ENCODE data around the gene TJP3.
A peak's percentile ranks its signal among the peaks of the same experiment; 100 is the strongest.

Gene TJP3

DNA sequence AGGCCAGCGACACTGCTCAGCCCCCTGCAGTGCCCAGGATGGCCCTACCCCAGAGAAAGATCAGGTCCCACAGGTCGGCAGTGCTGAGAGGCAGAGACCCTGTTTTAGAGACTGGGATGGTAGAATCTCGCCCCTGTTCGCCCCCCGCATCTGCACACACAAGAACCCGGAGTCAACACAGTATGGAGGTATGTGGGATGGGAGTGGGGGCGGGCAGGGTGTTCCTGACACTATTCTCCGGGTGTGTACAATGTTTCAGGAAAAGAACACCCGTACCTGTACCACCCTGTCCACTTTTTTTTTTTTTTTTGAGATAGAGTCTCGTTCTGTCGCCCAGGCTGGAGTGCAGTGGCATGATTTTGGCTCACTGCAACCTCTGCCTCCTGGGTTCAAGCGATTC, 27.2 kb upstream of the TJP3 start:
- Mint-ChIP-seq H3K4me3 (no peak overlapping the region), H3K36me3 (no peaks in the 10 kb centered on the region), H3K27me3 (no peaks in the 10 kb centered on the region), H3K4me1 (ENCODE audit: low read depth) (peaks cover 11% of the 10 kb centered on the region), H3K27ac (no peak overlapping the region), H3K9me3 (ENCODE audit: low read depth) (no peaks in the 10 kb centered on the region)

DNA sequence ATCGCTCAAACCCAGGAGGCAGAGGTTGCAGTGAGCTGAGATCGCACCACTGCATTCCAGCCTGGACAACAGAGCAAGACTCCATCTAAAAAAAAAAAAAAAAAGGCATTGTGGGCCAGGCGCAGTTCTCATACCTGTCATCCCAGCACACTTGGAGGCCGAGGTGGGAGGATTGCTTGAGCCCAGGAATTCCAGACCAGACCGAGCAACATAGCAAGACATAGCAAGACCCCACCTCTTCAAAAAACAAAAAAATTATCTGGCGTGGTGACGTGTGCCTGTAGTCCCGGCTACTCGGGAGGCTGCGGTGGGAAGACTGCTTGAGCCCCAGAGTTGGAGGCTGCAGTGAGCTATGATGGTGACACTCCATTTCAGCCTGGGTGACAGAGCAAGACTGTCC, 25.9 kb upstream of the TJP3 start:
- H3K4me1 Mint-ChIP-seq (ENCODE audit: low read depth): peaks cover 12% of the 10 kb centered on the region
- no peaks in the 10 kb centered on the region for H3K36me3 Mint-ChIP-seq
- H3K4me3 Mint-ChIP-seq: no peak overlapping the region
- H3K27me3 Mint-ChIP-seq: no peaks in the 10 kb centered on the region
- H3K9me3 Mint-ChIP-seq (ENCODE audit: low read depth): no peaks in the 10 kb centered on the region
- H3K27ac Mint-ChIP-seq: no peak overlapping the region

DNA sequence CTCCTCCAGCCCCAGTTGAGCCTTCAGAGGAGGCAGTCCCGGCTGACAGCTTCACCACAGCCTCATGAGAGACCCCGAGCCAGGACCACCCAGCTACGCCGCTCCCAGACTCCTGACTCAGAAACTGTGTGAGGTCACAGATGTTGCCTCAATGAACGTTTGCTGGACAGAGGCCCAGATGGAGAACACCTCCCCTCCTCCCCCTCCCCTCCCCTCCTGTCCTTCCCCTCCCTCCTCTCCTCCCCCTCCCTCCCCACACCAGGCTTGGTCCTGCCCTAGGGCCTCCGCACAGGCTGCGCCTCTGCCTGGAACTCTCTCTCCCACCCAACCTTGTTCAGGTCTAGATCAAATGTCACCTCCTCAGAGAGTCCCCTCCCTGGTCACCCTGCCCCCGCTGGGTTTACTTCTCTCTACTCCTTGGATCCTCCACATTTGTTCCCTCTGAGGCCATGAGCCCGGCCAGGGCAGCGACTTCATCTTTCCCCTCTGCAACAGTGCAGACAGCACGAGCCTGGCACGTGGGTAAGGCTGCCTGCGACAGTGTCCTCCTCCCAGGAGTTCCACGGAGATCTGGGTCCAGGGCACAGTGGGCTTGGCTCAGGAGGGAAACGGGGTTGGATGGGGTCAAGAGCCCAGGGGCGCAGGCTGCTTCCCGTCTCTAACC, 25.3 kb upstream of the TJP3 start:
- no peaks in the 10 kb centered on the region for H3K9me3 Mint-ChIP-seq (ENCODE audit: low read depth)
- H3K27me3 Mint-ChIP-seq: no peaks in the 10 kb centered on the region
- peaks cover 14% of the 10 kb centered on the region for H3K4me1 Mint-ChIP-seq (ENCODE audit: low read depth)
- H3K27ac Mint-ChIP-seq: no peak overlapping the region
- no peaks in the 10 kb centered on the region for H3K36me3 Mint-ChIP-seq
- H3K4me3 Mint-ChIP-seq: no peak overlapping the region

DNA sequence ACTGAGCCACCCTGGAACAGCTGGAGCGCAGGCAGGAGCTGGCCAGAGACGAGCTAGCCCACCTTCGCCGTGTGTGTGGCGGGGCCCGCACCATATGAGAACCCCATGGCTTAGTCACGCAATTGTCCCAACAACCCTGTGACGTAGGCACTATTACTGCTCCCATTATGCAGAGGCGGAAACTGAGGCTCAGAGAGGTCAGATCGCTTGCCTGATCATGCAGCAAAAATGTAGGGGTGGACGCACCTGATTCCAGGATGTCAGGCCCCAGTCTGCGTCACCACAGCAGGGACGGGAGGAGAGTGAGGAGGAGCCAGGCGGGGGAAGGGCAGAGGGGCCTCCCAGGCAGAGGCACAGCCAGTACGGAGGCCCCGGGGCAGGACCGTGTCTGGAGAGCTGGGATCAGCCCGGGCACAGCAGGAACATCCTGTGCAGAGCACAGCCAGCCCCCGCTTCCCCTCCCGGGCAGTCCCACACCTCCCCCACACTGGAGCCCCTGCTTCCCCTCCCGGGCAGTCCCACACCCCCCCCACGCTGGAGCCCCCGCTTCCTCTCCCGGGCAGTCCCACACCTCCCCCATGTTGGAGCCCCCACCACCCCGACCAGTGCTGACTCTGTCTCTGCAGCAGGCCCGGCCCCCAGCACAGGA, 24.7 kb upstream of the TJP3 start:
- Mint-ChIP-seq H3K27ac (no peak overlapping the region), H3K36me3 (no peaks in the 10 kb centered on the region), H3K4me1 (ENCODE audit: low read depth) (peaks cover 16% of the 10 kb centered on the region), H3K4me3 (no peak overlapping the region), H3K27me3 (no peaks in the 10 kb centered on the region), H3K9me3 (ENCODE audit: low read depth) (no peaks in the 10 kb centered on the region)

DNA sequence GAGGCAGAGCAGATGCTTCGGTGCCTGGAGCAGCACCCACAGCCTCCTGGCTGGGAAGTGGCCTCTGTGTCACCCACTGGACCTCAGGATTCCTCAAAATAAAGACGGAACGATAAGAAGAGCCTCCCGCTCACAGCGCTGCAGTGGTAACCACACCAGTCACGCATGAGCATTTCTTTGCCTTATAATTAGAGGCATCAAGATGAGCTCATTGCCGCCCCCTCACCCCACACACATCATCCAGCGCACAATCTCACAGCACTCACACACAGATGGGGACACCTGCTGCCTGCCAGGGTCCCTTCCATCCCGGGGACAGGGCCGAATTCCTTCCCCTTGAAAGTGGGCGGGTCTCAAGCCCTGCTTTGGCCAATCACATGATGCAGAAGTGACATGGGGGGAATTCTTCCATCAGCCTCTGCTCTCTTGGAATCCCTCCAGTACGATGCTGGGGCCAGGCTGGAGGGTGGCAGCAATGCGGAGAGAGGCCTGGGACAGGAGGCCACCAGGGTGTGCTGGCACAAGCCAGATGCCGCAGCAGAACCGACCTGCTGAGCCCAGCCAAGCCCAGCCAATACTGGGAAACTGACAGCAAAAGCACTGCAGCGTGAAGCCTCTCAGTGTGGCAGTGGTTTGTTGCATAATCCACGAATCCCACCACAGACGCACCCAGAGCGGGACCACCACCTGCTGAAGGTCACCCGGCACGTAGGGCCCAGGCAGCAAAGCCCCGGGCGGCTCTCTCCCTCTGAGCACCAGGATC, 23.9 kb upstream of the TJP3 start:
- Mint-ChIP-seq H3K36me3 (no peaks in the 10 kb centered on the region), H3K27me3 (no peaks in the 10 kb centered on the region), H3K27ac (no peak overlapping the region), H3K4me1 (ENCODE audit: low read depth) (peaks cover 20% of the 10 kb centered on the region), H3K9me3 (ENCODE audit: low read depth) (no peaks in the 10 kb centered on the region), H3K4me3 (no peak overlapping the region)

DNA sequence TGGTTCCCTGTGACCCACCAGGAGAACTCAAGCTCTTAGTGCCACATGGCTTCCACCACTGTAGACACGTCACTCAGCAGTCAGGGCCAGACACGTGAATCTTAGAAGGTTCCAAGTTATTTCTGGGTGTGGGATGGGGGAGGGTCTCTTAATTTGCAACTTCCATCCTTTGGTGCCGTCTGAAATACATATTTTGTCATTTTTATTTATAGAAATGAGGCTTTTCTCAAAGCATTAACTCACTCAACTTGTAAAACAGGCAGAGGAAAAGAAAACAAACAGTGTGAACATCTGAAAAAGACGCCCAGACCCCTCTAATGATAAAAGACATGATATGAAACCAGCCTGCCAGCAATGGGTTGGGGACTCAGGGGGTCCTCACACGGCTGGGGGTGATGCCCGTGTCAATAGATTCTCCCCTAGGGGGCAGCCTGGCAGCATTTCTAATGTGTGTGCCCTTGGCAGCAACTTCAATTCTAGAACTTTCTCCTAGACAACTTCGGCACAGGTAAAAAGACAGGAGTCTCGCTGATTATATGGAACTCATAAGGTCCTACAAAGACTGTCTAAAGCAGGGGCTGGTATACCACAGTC, 23.3 kb upstream of the TJP3 start:
- peaks cover 24% of the 10 kb centered on the region for H3K4me1 Mint-ChIP-seq (ENCODE audit: low read depth)
- no peaks in the 10 kb centered on the region for H3K27me3 Mint-ChIP-seq

GRCh38 chr19:3687393-3687773, 20.8 kb upstream of the TJP3 start:
- Mint-ChIP-seq H3K9me3 (ENCODE audit: low read depth) (no peaks in the 10 kb centered on the region), H3K4me3 (peak overlapping the region; percentile 82), H3K4me1 (ENCODE audit: low read depth) (peaks cover 40% of the 10 kb centered on the region), H3K27ac (peak overlapping the region; percentile 83), H3K36me3 (no peaks in the 10 kb centered on the region), H3K27me3 (no peaks in the 10 kb centered on the region)

More for the DNA sequence above, 23.3 kb upstream of the TJP3 start:
- Mint-ChIP-seq H3K4me3 (no peak overlapping the region), H3K27ac (no peak overlapping the region), H3K9me3 (ENCODE audit: low read depth) (no peaks in the 10 kb centered on the region), H3K36me3 (no peaks in the 10 kb centered on the region)

DNA sequence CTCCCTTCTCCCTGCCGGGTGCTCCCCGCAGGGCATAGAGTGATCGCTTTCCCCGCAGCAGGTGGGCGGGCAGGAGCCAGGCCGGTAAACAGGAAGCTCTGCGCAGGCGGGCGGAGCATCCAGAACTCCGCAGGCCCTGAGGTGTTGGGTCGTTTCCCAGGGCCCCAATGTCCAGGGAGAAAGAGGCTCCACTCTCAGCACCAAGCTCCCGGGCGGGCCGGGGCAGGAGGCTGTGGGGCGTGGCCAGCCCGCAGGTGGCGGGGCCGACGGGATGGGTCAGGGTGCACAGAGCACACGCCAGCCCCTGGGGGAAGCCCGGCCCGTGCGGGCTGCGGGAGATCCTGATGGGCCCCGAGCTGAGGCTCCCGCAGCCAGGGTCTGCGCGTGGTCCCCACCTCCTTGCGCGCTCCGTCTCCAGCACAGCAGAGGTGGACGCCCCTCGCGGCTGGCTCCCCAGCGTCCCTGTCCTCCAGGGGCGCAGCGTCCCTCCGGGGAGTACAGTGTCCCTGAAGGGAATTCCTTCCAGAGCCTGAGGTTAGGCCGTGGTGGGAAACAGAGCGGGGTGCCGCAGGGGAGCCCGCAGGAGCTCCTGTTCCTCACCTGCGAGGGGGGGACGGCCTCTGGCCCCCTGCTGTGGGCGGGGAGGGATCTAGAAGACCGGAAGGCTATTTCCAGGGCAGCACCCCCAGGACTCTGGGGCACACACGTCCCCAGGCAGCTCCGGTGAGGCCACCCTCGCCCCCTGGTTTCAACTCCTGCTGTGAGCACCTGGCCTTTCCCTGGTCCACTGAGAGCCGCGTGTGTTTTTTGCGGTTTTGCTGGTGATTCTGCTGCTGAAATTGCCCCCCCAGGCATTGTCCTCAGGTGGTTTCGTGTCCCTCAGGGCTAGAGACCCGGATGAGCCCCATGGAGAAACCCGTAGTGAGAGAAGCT, 20.1 kb upstream of the TJP3 start:
- peaks cover 42% of the 10 kb centered on the region for H3K4me1 Mint-ChIP-seq (ENCODE audit: low read depth)
- H3K36me3 Mint-ChIP-seq: no peaks in the 10 kb centered on the region
- H3K4me3 Mint-ChIP-seq: peak overlapping the region; percentile 82
- H3K27ac Mint-ChIP-seq: peak overlapping the region; percentile 61
- H3K9me3 Mint-ChIP-seq (ENCODE audit: low read depth): no peaks in the 10 kb centered on the region
- no peaks in the 10 kb centered on the region for H3K27me3 Mint-ChIP-seq

- no peak overlapping the region for H3K27ac Mint-ChIP-seq
- H3K27me3 Mint-ChIP-seq: no peaks in the 10 kb centered on the region
- no peaks in the 10 kb centered on the region for H3K36me3 Mint-ChIP-seq
- H3K4me3 Mint-ChIP-seq: peak overlapping the region; percentile 3
- no peaks in the 10 kb centered on the region for H3K9me3 Mint-ChIP-seq (ENCODE audit: low read depth)
- peaks cover 35% of the 10 kb centered on the region for H3K4me1 Mint-ChIP-seq (ENCODE audit: low read depth)
These were observed 17.4 kb upstream of the TJP3 start for GRCh38 chr19:3690551-3691371.

GRCh38 chr19:3691372-3691716, 16.8 kb upstream of the TJP3 start:
- Mint-ChIP-seq H3K9me3 (ENCODE audit: low read depth) (no peaks in the 10 kb centered on the region), H3K4me1 (ENCODE audit: low read depth) (peaks cover 35% of the 10 kb centered on the region), H3K27ac (no peak overlapping the region), H3K36me3 (no peaks in the 10 kb centered on the region), H3K27me3 (no peaks in the 10 kb centered on the region), H3K4me3 (no peak overlapping the region)

GRCh38 chr19:3691726-3692125, 16.5 kb upstream of the TJP3 start:
- Mint-ChIP-seq H3K4me1 (ENCODE audit: low read depth) (peaks cover 35% of the 10 kb centered on the region), H3K27me3 (no peaks in the 10 kb centered on the region), H3K9me3 (ENCODE audit: low read depth) (no peaks in the 10 kb centered on the region), H3K4me3 (no peak overlapping the region), H3K36me3 (no peaks in the 10 kb centered on the region), H3K27ac (no peak overlapping the region)

DNA sequence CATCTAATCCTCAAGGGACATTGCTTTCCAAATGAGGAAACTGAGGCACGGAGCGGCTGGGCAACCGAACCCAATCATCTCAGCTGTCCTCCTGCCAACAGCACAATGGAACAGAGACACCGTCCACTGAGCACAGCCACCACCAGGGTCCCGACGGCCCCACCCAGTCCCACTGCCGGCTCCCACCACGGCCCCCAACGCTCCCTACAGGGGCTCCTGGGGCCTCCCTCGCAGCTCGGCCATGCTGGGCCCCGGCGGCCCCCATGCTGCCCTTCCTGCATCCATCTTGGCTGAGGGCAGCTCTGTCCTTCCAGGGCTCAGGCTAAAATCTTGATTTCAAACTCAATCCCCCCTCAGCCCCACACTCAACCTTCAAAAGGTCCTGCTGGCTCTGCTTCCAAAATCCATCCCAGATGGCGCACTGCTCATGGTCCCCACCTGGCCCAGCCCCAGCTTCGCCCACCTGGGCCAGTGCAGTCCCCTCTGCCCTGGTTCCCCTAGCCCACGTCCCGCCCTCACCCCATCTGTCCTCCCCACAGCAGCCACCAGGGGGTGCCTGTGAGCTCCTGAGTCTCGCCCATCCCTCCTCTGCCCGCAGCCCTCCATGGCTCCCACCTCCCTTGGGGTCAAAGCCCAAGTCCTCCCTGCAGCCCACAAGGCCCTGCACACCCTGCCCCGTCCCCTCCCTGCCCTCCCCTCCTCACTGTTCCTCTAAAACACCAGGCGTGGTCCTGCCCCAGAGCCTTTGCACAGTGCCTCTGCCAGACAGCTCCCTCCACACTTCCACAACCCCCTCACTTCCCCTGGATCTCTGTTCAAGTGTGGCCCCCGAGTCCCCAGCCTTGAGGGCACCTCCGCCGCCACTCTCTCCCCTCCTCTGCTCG, 15.8 kb upstream of the TJP3 start:
- Mint-ChIP-seq H3K27me3 (no peaks in the 10 kb centered on the region), H3K9me3 (ENCODE audit: low read depth) (no peaks in the 10 kb centered on the region), H3K4me1 (ENCODE audit: low read depth) (peaks cover 28% of the 10 kb centered on the region), H3K4me3 (no peak overlapping the region), H3K27ac (no peak overlapping the region), H3K36me3 (no peaks in the 10 kb centered on the region)

Data from activated naive CD8-positive, alpha-beta T cell (primary cell).